Inferior parietal cortex (tissue), 1 donor: ENCODE data around the gene CADM2.
A peak's percentile ranks its signal among the peaks of the same experiment; 100 is the strongest.
"Not testable (repeated sequence)": the region's sequence is repeated elsewhere in the genome, so short reads cannot be mapped to it uniquely, and the experiment has no call there.

Source experiments
- DNase-seq: peaks from one replicate; pipeline ENCODE4 v3.0.0-alpha.2; 2016; ENCODE audit errors: extremely low spot score

Gene CADM2

DNA sequence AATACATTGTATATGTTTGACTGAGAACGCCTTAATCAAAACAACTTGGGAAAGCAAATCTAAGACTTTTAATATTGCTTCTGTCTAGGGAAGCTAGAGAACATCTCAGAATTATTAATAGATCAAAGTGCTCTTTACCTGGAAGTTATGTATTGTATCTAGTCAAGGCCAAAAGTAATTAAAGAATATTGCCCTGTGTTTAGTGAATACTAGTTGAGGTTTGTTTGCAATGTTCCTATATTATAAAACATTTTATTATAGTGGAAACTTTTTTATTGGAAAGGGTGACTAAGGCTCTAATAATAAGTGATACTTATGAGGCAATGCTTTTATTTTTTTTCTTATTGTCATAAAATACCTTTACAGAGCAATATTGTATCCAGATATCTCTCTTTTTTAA is 118.2 kb downstream of the CADM2 start:
- no peak for DNase-seq

DNA sequence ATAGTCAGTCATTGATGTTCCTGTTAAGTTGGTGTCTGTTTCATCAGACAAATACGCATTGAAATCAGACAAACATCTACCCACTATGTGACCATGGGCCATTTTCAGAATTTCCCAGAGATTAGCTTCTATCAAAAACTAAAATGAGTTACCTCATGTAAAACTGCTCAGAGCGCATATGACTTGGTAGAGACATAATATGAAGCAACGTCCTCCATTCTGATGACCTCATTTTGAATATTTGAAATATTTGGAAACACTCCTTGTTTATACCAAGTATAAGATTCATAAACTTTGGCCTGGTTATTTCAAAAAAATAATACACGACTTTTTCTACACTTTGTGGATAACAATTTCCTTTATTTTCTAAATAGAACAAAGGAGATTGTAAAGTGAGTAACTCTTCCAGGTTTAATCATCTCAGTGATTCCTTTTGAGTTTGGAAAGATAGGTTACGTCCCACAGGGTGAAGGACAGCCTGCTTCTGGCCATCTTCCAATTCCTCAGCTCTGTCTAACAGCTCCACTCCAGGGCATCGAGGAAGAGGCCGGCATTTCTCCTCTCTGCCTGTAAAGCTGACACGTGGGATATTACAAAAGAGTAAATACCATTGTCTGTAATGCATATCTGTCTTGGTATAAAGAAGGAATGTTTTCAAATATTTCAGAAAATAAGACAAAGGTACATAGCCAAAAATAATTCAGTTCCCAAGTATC is 122.6 kb downstream of the CADM2 start:
- peak; percentile 55 for DNase-seq

DNA sequence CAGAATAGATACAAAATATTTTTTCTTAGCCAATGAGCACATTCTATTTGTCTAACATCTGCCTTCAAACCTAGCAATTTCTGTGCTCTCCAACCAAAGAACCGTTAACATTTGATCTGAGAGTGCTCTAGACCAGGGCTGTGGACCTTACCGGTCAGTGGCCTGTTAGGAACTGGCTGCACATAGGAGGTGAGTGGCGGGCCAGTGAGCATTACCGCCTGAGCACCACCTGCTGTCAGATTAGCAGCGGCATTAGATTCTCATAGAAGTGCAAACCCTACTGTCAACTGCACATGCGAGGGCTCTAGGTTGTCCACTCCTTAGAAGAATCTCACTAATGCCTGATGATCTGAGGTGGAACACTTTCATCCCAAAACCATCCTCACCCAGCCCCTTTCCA is 131.7 kb downstream of the CADM2 start:
- no peak for DNase-seq

DNA sequence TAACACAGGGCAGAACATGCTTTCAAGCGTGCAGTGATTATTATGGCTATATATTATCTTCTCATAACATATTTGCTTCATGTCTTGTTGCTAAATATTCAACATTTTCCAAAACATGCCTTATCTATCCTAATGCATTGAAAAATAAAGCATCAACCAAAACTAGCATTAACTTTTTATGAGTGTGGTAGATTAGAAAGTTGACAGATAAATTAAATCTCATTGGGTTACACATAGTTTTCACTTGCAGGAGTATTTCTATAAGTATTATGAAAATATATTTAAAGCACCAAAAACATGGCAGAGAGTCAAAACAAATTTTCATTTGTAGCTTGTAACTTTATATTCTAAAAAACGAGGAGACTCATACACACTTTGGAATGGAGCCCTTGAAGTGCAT is 141.5 kb downstream of the CADM2 start:
- no peak for DNase-seq

DNA sequence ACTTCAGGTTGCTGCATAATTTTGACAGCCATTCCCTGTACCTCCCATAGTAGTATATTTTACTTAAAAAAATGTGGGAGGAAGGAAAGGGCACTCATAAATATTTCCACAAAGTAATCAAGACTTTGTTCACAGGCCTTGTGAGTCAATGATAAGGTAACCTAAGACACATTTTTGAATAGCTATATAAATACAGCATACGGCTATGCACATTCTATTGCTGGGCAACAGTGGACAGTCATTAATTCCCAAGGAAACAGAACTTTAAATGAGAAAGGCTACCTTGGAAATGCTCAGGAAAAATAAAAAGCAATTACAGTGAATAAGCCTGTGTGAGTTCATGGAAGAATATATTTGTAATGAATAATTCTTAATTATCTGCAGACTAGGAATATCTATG is 144.0 kb downstream of the CADM2 start:
- DNase-seq: no peak

DNA sequence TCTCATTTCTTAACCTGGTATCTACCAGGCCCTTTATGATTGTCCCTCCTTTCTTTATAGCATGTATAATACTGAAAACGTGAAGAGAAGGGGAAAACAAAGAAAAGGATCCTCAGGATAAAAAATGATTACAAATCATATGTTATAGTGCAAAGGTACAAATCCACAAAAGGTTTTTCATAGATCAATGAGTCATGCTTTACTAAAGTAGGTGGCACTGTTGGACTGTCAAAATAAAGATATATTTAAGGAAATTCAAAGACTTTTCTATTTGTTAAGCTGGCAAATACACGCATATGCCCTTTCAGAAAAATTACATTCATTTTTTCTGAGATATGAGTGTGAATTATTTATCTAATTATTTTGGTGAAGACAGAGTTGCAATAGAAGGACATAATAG is 151.6 kb downstream of the CADM2 start:
- DNase-seq: no peak

DNA sequence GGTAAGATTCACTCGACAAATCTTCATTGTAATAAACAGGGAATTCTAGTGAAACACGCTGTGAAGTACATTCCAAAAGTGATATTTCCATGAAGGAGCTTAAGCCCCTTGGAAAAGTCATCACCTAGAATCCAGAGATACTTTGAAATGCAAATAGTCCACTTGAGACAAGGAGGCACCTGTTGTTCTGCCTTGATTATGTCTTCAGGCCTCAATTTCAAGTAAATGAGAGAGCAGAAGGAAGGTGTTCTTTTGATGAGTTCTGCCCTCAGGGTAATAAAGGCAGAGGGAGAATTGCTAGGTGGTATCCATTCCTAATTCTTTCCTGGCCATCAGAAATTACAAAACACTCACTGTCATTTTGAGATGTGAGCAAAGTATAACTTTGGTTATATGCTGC is 162.1 kb downstream of the CADM2 start:
- DNase-seq: no peak

DNA sequence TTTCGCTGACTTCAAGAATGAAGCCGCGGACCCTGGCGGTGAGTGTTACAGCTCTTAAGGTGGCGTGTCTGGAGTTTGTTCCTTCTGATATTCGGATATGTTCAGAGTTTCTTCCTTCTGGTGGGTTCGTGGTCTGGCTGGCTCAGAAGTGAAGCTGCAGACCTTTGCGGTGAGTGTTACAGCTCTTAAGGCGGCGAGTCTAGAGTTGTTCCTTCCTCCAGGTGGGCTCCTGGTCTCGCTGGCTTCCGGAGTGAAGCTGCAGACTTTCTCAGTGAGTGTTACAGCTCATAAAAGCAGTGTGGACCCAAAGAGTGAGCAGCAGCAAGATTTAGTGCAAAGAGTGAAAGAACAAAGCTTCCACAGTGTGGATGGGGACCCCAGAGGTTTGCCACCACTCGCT is 174.1 kb downstream of the CADM2 start:
- DNase-seq: not testable (repeated sequence)

DNA sequence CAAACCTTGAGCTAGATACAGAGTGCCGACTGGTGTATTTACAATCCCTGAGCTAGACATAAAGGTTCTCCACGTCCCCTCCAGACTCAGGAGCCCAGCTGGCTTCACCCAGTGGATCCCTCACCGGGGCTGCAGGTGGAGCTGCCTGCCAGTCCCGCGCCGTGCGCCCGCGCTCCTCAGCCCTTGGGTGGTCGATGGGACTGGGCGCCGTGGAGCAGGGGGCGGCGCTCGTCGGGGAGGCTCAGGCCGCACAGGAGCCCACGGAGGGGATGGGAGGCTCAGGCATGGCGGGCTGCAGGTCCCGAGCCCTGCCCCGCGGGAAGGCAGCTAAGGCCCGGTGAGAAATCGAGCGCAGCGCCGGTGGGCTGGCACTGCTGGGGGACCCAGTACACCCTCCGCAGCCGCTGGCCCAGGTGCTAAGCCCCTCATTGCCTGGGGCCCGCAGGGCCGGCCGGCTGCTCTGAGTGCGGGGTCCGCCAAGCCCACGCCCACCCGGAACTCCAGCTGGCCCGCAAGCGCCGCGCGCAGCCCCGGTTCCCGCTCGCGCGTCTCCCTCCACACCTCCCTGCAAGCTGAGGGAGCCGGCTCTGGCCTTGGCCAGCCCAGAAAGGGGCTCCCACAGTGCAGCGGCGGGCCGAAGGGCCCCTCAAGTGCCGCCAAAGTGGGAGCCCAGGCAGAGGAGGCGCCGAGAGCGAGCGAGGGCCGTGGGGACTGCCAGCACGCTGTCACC is 175.1 kb downstream of the CADM2 start:
- DNase-seq: not testable (repeated sequence)

DNA sequence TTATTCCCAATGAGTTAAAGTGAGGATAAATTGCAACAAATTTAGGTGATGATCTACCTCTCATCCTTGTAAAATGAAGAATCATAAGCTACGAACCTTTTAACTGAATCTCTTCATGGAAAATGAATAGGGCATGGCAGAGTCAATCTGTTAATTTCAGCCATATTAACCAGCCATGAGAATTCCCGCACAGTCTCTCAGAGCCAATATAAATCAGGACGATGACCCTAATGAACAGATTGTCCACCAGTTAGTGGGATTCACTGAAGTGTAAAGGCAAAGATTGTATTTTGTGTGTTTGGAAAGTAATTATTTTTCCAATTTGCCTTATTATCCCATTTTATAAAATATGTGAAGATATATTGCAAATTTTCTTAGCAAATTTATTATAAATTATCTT is 183.8 kb downstream of the CADM2 start:
- no peak for DNase-seq

DNA sequence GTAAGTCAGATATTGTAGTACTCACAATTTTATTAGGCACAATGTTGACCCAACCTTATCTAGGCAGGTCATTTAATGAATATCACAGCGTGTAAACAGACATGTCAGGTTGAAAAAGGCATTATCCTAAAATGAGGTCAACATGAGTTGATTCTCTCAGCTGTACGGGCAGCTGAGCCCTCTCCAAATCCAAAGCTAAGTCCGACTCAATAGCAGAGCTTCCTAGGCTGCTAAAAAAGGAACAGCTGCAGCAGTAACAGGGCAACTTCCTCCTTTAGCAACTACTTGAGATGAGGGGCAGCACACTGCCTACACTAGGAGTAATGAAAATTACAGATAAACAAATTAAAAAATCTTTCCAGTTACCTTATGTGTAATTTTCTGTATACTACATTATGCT is 189.2 kb downstream of the CADM2 start:
- no peak for DNase-seq

DNA sequence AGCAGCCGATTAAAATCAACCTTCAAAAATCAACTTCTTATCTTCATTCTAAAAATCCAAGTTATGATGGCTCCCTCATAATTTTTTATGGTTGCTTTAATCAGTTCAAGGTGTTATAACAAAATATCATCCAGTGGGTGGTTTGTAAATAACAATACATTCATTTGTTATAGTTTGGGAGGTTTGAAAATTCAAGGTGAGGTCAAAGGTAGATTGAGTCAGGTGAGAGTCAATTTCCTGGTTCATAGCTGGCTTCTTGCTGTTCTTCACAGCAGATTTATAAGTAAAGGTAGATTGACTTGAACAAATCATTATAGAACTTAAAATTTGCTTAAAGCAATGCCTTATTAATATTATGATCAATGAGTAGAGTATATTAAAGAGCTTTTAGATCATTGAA is 192.8 kb downstream of the CADM2 start:
- no peak for DNase-seq

DNA sequence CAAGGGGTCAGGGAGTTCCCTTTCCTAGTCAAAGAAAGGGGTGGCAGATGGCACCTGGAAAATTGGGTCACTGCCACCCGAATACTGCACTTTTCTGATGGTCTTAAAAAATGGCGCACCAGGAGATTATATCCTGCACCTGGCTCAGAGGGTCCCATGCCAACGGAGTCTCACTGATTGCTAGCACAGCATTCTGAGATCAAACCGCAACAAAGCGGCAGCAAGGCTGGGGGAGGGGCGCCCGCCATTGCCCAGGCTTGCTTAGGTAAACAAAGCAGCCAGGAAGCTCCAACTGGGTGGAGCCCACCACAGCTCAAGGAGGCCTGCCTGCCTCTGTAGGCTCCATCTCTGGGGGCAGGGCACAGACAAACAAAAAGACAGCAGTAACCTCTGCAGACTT is 194.5 kb downstream of the CADM2 start:
- not testable (repeated sequence) for DNase-seq

DNA sequence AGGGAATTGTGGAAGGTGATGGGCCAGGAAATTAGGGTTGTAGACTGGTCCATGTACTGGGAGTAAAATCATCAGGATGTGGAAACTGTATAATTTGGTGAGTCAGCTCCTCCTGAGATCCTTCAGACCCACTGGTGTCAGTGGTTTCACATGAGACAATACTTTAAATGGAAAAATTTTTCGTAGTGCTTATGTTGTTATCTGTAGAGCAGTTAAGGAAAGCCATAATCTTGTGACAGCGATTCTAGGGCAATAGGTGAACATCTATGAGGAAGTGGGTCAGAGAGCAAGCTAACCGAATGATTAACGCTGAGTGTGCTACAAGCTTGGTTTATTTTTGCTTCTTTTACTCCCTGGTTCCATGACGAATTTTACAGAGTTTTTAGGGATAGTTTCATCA is 200.6 kb downstream of the CADM2 start:
- no peak for DNase-seq

DNA sequence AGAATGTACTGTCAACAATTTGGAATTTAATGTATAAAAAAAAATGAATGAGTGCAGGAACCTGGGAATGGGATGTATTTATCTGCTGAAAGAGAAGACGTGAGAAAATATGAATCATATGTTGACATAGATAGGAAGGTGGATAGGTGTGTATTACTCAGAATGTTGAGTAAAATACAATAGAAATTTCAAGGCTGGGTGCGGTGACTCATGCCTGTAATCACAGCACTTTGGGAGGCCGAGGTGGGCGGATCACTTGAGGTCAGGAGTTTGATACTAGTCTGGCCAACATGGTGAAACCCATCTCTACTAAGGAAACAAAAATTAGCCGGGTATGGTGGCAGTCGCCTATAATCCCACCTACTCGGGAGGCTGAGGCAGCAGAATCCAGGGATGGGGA is 202.8 kb downstream of the CADM2 start:
- no peak for DNase-seq

DNA sequence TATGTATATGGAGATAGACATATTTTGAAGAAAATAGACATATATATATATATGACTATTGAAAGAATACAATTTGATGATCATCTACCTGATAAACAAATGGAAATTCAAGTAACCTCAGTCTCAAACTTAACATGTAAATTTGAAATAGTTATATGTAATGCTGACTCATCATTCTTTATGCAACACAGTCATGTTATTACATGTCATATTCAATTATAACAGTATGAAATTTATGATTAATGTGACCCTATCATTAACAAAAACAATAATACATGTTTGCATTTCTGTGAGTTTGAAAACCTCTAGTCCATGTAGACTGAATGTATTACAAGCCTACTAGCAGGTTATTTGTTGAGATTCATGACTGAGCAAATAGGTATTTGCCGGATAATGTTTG is 204.1 kb downstream of the CADM2 start:
- no peak for DNase-seq

DNA sequence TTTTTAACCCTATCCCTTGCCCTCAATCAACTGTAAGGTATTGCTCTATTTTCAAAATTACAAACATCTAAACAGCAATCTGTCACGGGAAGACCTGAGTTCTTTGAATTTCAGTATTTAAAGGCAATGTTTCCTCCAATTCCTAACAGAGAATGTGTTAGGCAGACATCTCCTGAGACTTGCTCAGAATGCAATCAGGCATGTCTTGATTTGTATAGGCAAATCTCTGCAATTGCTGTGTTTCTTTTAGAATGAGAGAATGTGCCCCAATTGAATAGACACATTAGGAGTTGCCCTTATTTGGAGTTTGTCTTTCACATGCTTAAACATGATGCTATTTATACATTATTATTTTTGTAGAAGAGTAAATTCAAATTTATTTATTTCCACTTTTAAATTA is 205.6 kb downstream of the CADM2 start:
- DNase-seq: no peak

DNA sequence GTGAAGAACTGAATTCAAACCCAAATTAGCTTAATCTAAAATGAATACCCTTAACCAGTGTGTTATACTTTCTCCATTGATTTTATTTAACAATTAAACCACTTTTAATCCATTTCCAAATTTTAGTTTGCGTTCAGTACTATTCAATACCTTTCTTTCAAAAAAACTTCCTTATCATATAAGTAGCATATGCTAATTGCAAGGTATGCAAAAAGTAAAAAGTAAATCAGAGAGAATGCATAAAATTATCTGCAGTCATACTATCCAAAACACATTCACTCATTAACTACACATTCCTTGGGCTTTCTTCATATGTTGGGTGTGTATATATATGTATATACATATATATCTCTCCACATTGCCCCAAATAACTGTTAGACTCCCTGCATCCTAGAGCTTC is 208.8 kb downstream of the CADM2 start:
- no peak for DNase-seq

DNA sequence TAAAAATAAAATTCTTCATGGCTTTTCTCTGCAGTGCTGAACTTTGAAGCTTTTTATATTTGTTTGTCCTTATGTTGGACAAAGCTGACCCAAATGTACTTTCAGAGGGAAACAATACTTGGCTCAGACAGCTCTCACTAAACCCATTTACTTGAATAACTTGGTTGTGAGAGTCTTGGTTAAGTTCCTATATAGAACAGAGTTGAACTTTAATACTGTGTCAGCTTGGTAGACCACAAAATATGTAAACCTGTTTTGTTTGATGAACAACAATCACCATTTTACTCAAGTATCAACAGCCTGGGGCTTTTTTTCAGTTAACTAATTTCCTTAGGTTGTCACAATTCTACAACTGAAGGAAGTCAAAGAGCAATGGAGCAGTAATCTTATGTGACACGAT is 211.9 kb downstream of the CADM2 start:
- DNase-seq: no peak

DNA sequence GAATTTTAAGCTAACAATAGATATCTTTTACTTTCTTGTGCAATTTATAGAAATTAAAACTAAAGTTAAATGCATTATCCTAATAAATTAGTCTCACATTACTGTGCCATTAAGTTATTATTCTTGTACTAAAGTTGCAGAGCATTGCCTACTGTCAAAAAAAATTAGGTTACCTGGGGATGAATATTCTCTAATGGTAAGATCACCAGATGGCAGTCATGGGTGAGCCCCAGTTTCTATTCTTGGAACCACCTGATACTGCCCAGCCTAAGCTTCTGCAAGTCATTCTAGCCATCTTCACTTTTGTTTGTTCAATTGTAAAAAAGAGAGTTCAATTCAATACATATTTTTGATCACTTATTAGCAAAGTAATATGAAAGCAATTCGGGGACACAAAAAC is 213.2 kb downstream of the CADM2 start:
- no peak for DNase-seq

DNA sequence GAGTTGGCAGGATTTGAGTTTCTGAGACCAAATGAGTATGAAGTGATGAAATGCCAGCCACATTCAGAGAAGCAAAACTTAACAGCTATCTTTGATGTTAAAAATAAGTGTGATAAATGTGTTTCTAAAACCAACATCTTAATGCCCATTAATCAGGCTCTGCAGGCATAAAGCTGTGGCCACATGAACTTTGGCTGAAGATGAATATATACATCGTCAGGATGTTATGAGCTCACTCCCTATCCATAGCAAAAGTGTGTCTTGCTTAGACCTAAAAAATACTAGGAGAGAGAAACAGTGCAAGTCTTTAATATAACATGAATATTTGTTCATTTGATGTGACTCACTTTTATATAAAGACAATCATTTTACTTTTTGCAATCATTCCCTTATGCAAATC is 218.0 kb downstream of the CADM2 start:
- no peak for DNase-seq

DNA sequence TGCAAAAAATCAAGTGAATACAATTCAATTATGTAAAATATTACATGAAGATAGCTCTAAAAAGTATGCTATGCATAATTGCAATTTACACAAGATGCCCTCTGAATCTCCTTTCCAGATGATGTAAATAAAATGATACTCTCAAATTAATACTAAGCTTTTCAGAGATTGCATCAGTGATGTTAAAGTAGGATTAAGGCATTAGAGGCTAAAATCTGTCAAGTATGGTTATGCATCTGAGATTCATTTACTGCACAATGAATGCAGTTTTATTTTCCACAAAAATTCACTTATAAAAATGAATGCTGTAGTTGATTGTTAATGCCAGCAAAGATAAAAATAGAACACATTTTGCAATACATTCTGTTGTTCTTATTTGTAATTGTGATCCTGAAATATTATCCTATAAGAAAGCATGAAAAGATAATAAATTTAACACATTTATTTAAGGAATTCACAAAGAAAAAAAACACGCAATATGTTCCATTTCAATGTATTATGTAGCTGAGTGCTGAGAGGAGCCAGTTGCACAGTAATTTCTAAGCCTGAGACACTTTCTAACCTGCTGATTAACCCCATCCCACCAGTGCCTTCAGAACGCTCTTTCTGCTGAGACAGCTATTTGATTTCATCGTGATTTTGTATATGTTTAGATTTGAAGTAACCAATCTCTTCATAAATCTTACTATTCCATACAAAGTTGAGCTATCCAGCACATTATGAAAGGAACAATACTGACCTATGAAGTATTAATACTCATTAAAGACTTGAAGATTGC is 224.4 kb downstream of the CADM2 start:
- DNase-seq: no peak

DNA sequence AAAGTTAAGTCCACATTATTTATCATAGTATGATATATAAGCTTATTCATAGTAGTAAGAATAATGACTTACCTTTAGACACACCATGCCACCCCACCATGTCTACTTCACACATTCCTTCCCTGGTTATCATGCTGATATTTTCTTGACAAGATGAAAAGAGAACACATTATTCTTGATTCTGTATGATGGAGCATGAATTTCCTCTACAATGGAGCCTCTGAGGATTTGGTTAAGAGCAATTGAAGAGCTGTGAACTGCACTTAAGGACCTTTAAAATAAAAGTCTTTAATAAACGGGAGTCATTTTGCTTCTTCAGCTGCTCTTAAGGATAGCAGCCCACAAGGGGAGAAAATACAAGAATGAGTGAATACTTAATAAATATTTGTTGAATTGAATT is 226.7 kb downstream of the CADM2 start:
- DNase-seq: no peak
